AG10803 (cell line): ENCODE measurements around the gene ZNF185.

Source experiments
- DNase-seq: peaks from one replicate; pipeline ENCODE4 v3.0.0; 2010; ENCODE audit warnings: low read depth
- H3K4me3 ChIP-seq: 2 replicates; pipeline ENCODE4 v1.5.1; 2011; ENCODE audit warnings: mild to moderate bottlenecking, low read length, control low read depth
- TF ChIP-seq, protein P1 (sequence below): conservative IDR thresholded peaks from 2 replicates; pipeline ENCODE4 v1.5.1; 2011; ENCODE audit warnings: mild to moderate bottlenecking, low read length, control low read depth, inconsistent platforms

ZNF185 gene

DNA sequence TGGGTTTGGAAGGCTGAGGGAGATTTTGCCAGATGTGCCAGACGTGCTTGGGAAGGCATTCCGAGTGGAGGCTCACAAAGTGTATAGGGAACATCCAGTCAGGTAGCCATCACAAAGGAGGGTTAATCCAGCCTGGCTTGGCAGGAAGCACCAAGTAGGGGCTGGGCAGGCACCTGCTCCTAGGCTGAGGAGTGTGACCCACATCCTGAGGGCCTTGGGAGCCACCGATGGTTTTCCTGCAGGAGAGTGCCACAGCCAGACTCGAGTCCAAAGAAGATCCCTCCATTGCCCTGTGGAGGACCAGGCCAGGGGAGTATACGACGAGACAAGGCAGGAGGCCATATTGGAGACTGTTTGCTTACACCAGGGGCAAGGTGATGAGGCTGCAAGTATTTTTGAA, 48.8 kb downstream of the ZNF185 start:
- H3K4me3 ChIP-seq, result no peak overlapping the region
- TF ChIP-seq, protein P1, sequence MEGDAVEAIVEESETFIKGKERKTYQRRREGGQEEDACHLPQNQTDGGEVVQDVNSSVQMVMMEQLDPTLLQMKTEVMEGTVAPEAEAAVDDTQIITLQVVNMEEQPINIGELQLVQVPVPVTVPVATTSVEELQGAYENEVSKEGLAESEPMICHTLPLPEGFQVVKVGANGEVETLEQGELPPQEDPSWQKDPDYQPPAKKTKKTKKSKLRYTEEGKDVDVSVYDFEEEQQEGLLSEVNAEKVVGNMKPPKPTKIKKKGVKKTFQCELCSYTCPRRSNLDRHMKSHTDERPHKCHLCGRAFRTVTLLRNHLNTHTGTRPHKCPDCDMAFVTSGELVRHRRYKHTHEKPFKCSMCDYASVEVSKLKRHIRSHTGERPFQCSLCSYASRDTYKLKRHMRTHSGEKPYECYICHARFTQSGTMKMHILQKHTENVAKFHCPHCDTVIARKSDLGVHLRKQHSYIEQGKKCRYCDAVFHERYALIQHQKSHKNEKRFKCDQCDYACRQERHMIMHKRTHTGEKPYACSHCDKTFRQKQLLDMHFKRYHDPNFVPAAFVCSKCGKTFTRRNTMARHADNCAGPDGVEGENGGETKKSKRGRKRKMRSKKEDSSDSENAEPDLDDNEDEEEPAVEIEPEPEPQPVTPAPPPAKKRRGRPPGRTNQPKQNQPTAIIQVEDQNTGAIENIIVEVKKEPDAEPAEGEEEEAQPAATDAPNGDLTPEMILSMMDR, result no peak
- DNase-seq, result no peak
